Jurkat, Clone E6-1 (cell line): Measurements from ENCODE around the gene IL1A.

Experiments used
- DNase-seq: peaks from one replicate; pipeline ENCODE4 v3.0.0-alpha.2; 2011; ENCODE audit warnings: low read depth, low spot score
- H3K4me3 ChIP-seq: 2 replicates; pipeline ENCODE4 v1.5.1; 2011; ENCODE audit warnings: mild to moderate bottlenecking, low read length, control low read depth, moderate library complexity

The IL1A gene

DNA sequence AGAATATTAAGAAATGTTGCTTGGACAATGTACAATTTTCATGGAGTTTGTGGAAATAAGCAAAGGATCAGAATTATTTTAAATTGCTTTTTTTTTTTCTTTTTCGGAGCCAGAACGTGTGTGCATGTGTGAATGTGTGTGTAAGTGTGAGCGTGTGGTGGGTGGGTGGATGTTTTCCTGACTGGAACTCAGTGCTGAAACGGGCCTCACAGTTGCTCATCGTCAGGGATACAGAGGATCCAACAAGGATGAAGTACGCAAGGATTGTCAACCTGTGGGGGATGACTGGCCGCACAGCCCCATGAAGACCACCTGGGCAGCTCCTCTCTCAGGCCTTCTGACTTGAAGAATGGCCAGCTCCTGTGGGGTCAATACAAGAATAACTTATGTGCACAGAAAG is 34.8 kb upstream of the IL1A start:
- no peak overlapping the region for H3K4me3 ChIP-seq

DNA sequence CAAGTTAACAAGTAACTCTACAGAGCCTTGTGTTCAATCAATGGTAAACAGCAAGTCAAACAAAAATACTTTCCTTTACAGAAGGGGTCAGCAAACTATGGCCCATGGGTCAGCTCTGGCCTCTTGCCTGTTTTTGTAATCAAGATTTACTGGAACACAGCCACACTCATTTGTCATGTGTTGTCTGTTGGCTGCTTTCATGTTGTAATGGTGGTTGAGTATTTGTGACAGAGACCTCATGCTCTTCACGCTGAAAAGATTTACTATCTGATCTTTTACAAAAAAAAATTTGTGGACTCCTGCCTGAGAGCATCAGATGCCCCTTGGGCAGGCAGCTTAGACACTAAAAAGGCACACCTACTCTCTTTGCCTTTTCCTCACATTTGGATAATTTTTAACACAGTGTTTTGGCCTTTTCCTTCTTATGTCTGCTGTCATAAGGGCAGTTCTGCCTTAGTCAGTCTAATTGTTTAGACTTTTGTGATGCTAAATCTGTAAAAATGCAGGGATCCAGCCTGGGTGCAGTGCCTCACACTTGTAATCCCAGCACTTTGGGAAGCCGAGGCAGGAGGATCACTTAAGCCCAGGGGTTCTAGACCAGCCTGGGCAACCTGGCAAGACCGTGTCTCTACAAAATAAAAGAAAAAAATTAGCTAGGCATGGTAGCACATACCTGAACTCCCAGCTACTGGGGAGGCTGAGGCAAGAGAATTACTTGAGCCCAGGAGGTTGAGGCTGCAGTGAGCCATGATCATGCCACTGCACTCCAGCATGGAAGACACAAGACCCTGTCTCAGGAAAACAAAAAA is 34.0 kb upstream of the IL1A start:
- H3K4me3 ChIP-seq = no peak overlapping the region
- no peak for DNase-seq

More for the DNA sequence above, 34.8 kb upstream of the IL1A start:
- DNase-seq = no peak

DNA sequence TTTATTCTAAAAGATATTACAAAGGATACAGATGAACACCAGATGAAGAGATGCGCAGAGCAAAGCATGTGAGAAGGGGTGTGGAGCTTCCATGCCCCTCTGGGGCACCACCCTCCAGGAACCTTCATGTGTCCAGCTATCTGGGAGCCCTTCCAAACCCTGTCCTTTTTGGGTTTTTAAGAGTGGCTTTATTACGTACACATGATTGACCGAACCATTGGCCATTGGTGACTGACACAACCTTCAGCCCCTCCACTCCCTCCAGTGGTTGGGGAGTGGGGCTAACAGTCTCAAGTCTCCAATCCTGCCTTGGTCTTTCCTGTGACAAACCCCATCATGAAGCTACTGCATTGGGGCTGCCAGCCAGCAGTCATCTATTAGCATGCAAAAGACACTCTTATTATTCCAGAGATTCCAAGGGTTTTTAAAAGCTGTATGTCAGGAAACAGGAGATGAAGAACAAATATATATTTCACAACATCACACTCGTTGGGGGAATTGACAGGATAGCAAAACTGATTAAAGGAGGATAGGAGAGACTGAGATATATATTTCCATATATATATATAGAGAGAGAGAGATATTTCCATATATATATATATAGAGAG is 32.9 kb upstream of the IL1A start:
- no peak for DNase-seq
- H3K4me3 ChIP-seq = no peak overlapping the region

DNA sequence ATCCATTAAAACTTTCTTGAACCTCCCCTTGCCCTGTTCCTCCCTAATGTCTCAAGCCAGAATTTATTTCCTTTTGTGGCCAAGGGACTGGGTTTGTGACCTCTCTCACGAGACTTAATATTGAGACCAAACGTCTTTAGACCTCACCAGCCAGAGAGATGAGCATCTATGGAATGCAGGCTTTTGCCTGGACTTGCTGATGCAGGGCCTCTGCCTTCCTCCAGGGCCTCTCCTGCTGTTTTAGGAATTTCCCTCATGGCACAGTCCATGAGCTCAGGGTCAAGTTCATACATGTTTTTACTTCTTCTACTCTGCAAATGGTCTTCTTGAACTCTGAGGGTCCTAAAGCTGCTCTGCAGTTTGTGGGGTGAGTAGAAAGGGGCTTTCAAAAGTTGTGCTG is 30.0 kb upstream of the IL1A start:
- DNase-seq = no peak
- H3K4me3 ChIP-seq = no peak overlapping the region

DNA sequence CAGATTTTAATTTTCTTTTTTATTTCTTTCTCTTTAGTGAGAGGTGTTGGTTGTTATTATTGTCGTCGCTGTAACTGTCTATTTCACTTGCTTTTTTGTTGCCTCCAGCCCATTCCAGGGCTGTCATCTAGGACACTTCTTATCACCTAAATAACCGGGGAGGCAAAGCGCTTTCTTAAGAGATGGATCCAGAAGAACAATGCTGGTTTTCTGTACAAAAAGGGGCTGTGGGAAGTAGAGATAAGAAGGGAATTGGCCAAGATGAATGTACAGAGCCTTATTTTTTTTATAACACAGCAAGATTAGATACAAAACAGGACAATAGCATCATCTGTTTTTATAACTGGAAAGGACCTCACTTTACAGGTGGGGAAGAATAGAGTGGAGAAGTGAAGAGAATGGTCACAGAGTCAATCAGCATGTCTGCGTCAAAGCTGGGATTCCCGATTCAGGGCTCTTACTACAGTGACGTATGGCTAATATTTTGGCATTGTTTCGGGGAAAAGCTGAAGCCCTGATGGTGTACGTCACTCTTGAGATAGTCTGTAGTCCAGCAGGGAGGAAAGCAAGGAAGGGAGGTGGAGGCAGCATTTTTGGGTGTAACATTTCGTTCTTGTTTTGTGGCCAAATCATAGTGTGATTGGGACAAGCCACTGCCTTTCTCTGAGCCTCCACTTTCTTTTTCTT is 29.1 kb upstream of the IL1A start:
- H3K4me3 ChIP-seq = no peak overlapping the region
- DNase-seq = no peak

DNA sequence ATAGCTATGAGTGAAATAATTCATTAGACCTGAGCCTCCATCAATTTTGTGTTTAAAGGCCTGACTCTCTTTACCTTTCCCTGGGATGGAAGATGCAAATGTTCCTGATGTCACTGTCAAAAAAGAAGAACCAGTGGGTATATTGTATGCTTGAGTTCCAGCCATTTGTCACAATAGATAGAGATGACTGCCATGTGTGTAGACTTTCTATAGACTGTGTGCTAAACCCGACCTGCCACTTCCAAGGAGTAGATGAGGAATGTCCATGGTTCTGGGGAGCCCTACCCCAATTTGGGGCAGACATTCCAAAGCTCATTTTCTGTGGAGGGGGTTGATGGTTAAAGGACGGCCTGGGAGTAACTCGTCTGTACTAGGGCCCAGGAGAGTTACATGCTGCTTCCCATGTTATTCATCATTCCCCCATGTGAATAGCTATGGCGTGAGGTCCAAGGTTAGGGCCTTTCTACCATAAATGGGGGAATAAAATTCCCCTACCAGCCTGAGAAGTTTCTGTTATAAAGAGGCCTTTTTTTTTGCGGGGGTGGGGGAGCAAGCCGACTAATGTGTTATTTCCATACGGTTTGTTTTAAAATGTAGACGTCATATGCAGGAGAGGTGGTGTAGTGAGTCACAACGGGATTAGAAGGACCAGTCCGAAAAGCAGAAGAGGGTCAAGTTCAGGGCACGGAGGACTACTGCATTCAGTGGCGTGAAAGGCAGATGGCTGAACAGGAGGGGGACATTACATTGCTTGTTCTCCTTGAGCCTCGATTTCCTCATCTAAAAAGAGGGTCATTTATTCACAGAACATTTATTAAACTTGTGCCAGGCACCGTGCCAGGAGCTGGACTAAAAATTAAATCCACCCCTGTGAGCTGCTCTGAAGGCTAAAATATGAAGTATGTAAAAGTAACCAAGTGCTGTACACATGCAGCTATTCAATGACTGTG is 28.3 kb upstream of the IL1A start:
- no peak overlapping the region for H3K4me3 ChIP-seq
- DNase-seq = no peak

DNA sequence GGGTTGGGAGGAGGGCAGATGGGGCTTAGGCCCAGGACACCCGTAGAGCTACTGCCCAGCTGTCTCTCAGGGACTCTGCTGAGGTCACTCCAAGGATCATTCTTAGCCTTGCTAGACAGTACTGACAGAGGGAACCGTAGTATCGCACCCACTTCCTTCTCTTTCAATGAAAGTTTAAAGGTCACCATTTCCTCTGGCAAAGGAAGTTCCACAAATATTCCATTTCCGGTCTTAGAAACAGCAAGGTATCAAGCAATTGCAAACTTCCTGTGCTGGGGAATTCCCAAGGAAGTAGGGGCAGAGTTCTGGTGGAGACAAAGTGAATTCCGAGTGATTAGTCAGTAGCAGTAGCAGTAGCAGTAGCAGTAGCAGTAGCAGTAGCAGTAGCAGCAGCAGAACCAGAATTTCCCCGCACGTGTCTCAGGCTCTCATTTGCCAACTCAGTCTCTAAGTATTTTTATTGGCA is 27.6 kb upstream of the IL1A start:
- no peak overlapping the region for H3K4me3 ChIP-seq
- no peak for DNase-seq

DNA sequence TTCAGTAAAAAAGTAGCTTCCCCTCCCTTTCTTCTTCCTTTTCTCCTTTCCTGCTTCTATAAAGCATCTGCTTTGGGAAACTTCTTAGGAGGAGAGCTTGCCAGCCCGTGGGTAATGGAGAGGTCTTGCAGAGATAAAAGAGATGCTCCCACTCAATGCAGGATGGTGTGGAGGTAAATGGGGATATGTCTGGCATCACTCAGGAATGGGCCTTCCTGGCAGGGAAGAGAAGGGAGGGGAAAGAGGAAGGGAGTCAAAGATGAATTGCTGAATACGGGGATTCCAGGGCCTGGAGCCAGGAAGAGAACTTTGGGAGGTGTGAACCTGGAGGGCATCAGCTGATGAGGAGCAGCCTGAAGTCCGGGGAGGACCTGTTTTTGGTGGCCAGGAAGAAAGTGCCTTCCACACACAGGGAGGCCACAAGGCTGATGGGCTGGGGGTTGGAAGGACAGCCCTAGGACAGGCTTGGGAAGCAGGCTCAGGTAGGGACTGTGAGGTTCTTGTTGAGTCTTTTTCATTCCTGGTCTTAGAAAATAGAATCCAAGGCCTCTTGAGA is 27.1 kb upstream of the IL1A start:
- H3K4me3 ChIP-seq = no peak overlapping the region
- no peak for DNase-seq

DNA sequence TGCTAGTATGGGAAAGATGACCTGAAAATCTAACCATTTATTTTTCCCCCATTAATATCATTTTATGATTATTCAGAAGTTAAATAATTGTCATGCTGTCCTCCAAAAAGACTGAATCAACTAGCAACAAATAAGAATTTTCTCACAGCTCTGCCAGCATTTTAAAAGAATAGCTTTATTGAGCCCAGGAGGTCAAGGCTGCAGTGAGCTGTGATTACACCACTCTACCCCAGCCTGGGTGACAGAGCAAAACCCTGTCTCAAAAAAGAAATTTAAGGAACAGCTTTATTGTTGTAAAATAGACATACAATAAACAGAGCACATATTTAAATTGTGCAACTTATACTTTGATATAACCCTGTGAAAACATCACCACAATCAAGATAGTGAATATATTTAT is 24.8 kb upstream of the IL1A start:
- DNase-seq = no peak
- H3K4me3 ChIP-seq = no peak overlapping the region

DNA sequence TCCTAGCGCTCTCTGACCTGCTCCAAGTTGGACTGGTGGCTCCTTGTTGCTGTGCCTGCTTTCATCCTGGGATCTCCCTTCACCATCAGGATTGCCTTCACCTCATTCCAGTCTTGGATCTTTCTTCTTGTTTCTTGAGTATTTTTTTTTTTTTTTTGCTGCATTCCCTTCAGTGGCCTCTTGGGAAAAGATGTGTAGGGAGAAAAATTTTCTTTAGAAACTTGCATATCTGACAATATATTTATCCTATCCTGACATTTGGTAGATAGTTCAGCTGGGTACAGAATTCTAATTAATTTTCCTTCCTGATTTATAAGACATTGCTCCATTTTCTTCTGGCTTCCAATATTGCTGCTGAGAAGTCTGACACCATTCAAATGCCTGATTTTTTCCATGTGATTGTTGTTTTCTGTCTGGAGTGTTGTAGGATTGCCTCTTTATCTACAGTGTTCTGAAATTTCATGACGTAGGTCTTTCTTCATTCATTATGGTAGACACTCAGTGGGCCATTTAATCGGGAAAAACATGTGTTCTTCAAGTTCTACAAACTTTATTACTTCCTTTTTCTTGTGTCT is 23.0 kb upstream of the IL1A start:
- DNase-seq = no peak
- no peak overlapping the region for H3K4me3 ChIP-seq

DNA sequence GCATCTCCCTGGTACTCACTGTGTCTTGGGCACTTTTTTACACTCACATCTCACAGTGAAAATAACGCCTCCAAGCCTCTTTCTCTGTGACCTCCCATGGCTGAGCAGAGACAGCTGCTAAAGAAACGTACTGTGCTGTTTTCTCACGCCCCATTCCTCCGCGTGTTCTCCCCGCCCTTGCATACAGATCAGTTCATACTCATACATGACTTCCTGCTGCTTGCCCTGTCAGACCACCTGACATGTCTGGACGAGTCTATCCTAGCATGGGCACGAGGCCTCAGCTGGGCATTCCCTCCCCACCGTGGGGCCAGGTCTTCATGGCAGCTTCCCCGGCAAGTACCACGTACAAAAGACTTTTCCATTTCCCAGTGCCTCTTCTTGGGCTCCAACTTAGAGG is 21.2 kb upstream of the IL1A start:
- no peak overlapping the region for H3K4me3 ChIP-seq
- no peak for DNase-seq

DNA sequence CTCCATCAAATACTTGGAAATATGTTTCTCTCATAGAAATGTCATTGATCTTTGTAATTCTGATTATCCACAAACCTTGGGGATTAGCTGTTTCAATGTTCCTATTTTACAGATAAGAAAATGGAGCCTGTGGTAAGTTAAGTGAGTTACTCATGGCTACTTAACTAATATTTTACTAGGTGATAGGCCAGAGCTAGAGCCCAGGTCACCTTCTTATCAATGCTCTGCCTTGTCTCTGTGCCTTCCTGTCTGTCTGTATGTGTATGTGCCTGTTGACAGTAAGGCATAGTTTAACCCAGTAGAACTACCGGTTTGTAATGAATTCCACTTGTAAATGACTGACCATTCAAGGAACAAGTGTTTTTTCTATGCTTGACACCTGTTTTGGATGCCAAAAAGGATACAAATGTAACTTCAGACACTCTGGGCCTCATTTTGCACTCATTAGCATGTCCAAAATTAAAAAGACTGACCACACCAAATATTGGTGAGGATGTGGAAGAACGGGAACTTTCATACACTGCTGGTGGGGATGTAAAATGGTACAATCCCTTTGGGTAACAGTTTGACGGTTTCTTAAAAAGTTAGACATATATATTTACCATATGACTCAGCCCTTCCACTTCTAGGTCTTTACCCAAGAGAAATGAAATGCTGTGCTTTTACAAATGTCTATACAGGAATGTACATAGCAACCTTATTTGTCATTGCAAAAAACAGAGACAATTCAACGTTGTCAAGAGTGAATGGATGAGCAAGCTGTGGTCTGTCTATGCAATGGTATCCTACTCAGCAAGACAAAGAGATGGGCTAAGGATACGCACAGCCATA is 19.6 kb upstream of the IL1A start:
- H3K4me3 ChIP-seq = no peak overlapping the region
- DNase-seq = no peak

DNA sequence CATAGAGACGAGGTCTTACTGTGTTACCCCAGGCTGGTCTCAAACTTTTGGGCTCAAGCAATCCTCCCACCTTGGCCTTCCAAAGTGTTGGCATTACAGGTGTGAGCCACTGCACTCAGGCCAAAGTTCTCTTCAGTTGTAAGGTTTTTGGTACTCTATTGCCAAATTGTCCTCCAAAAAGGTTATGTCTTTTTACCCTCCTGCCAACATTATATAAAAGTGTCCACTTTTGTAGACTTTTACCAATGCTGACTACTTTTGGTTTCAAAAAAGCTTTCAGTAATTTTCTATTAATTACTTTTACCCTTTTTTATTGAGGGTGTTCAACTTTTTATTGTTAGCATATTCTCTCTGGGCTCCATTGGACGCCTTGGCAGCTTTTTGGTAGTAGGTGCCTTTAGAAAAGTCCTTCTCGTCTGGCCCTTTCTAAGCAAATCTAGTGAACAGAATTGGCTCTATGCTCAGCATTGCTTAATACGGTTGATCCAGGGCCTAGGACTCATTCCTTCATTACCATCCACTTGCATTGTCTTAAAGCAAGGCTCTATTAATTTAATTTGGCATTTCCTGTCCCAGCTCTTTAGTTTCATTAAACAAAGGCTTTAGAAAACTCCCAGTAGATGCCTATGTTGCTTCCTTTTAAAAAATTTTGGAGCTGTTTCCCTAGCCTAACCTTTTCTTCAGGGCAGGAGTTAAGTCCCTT is 16.7 kb upstream of the IL1A start:
- DNase-seq = no peak
- H3K4me3 ChIP-seq = no peak overlapping the region

DNA sequence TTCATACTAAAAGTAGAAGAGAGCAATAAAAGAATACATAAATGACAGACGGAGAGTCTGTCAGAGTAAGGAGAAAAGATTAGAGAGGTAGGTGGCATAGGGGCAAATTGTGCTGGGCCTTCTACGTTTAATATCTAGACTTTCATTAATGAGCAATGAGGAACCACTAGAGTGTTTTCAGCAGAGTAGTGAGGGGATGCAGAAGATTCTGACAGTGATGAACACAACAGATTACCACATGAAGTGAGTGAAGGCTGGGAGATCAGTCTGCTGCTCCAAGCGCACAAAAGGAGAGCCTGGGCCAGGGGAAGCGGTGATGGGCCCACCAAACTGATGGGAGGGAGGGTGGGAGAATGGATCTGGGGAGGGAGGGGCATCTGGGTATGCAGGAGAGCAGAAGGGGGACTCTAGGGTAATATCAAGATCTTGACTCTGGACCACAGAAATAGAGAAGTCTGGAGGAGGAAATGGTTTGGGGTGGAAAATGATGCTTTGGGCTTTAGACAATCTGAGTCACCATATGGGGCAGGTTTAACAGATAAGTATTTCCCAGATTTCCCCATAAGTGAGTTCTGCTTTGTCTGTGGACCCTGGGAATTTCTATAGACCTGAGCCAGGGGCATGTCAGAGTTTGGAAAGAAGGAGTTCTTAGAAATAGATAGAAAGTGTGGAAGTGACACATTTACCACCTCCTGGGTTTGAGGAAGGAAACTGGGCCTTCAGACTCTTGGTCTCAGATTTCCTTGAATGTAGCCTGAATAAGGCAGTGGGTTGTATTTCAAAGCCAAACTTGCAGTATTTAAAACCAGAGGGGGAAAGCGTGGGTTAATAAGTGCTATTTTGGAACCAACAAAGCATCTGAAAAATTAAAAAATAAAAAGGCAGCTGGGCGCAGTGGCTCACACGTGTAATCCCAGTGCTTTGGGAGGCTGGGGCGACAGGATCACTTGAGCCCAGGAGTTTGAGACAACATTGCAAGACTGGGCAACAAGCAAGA is 15.0 kb upstream of the IL1A start:
- no peak for DNase-seq

DNA sequence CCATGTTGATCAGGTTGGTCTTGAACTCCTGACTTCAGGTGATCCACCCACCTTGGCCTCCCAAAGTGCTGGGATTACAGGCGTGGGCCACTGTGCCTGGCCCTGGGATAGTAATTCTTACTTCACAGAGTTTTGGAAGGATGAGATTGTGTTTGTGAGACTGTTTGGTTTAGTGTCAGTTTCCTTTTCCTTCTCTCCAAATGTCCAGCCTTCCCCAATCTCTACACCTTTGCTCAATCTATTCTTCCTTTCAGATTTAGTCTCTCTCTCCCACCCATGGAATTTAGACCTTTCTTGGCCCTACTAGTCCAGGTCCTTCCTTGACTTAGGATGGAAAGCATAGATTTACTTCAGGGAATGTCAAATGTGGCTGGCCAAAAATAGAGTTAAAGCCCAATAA is 12.2 kb upstream of the IL1A start:
- DNase-seq = no peak
- H3K4me3 ChIP-seq = no peak overlapping the region

More for the DNA sequence above, 15.0 kb upstream of the IL1A start:
- no peak overlapping the region for H3K4me3 ChIP-seq

DNA sequence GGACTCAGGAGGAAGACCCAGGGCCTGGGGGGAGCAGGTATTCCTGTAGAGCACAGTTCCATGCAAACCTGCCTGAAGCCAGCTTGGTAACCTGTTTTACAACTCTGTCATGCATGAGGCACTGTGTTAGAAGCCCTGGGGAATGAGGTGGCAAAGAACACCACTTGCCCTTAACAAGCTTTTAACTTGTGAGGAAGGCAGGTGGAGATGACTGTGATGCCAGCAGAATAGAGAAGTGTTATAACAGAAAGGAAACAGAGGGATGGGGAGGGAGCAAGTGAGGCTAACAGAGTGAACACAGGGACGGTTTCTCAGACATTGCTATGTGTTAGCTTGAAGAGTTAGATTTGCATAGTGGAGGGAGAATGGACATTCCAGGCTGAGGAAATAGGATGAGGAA is 11.5 kb upstream of the IL1A start:
- no peak for DNase-seq
- H3K4me3 ChIP-seq = no peak overlapping the region
